ENCODE results near the gene TAP1. TPM values are rescaled to one million over a fixed set of nuclear protein-coding genes. Genes with fewer than 3 reads are reported as not detected.

Gene TAP1
- total RNA-seq, 2 donors from 2014 or later = 7.9 to 12.2 TPM

GRCh38 chr6:32889533-32889932 lies 36.0 kb upstream of the TAP1 start:
- intact Hi-C loops (cut with DNase I) = loop anchor here (5.0 to 10.0 kb wide), 2 partner anchors 58 to 95 kb away; no protein-coding TSS in a partner anchor
- TF ChIP-seq CTCF (IDR thresholded peaks at IDR 0.05) (no peak), POLR2A (IDR thresholded peaks at IDR 0.05) (no peak)
- Histone ChIP-seq H3K36me3 (replicated peaks in 1 of 2; ENCODE audit: insufficient read depth in 1 of 2, low read depth in 2 of 2) (no peaks in the 10 kb centered on the region), H3K27ac (no peak overlapping the region), H3K9me3 (no peaks in the 10 kb centered on the region), H3K4me3 (no peak overlapping the region), H3K27me3 (no peaks in the 10 kb centered on the region), H3K4me1 (peaks cover 16% of the 10 kb centered on the region)
- ATAC-seq (no peak), DNase-seq (no peak)
- WGBS, 2 donors = 50 to 53% methylated on average over 1 of the region's 1 CpG

GRCh38 chr6:32888576-32888975 lies 35.1 kb upstream of the TAP1 start:
- H3K36me3 ChIP-seq (replicated peaks in 1 of 2; ENCODE audit: insufficient read depth in 1 of 2, low read depth in 2 of 2) = no peaks in the 10 kb centered on the region
- intact Hi-C loops (cut with DNase I) = loop anchor here (5.0 to 10.0 kb wide), 2 partner anchors 59 to 96 kb away; no protein-coding TSS in a partner anchor
- peaks cover 14% of the 10 kb centered on the region for H3K4me1 ChIP-seq
- DNase-seq (no peak), ATAC-seq (no peak)
- H3K4me3 ChIP-seq = no peak overlapping the region
- TF ChIP-seq POLR2A (IDR thresholded peaks at IDR 0.05) = no peak
- no peak for TF ChIP-seq CTCF (IDR thresholded peaks at IDR 0.05)
- no peak overlapping the region for H3K27ac ChIP-seq
- no peaks in the 10 kb centered on the region for H3K9me3 ChIP-seq
- WGBS, 2 donors = 66 to 72% methylated on average over 2 of the region's 2 CpGs
- H3K27me3 ChIP-seq = no peaks in the 10 kb centered on the region

- Histone ChIP-seq H3K9me3 (no peaks in the 10 kb centered on the region), H3K36me3 (replicated peaks in 1 of 2; ENCODE audit: insufficient read depth in 1 of 2, low read depth in 2 of 2) (no peaks in the 10 kb centered on the region), H3K27me3 (no peaks in the 10 kb centered on the region), H3K4me1 (peaks cover 9% of the 10 kb centered on the region), H3K27ac (no peak overlapping the region), H3K4me3 (no peak overlapping the region)
- intact Hi-C loops (cut with DNase I) = loop anchor here (5.0 to 10.0 kb wide), 2 partner anchors 60 to 97 kb away; no protein-coding TSS in a partner anchor
- TF ChIP-seq CTCF (IDR thresholded peaks at IDR 0.05) = no peak
- no peak for TF ChIP-seq POLR2A (IDR thresholded peaks at IDR 0.05)
- 73 to 85% methylated on average over 5 of the region's 5 CpGs for WGBS, 2 donors
- DNase-seq = no peak
- no peak for ATAC-seq
Observed at GRCh38 chr6:32887616-32888015, 34.1 kb upstream of the TAP1 start.

- peak; percentile 34 to 61 (median 46) for DNase-seq
- intact Hi-C loops (cut with DNase I) = loop anchor here (5.0 to 10.0 kb wide), 2 partner anchors 60 to 98 kb away; no protein-coding TSS in a partner anchor
- no peak for ATAC-seq
- 34 to 39% methylated on average over 3 of the region's 3 CpGs for WGBS, 2 donors
- no peak overlapping the region for H3K4me3 ChIP-seq
- peak overlapping the region in 1 of 4 donors; percentile 27 for H3K27ac ChIP-seq
- no peaks in the 10 kb centered on the region for H3K27me3 ChIP-seq
- H3K36me3 ChIP-seq (replicated peaks in 1 of 2; ENCODE audit: insufficient read depth in 1 of 2, low read depth in 2 of 2) = no peaks in the 10 kb centered on the region
- no peaks in the 10 kb centered on the region for H3K9me3 ChIP-seq
- H3K4me1 ChIP-seq = peaks cover 9% of the 10 kb centered on the region
- TF ChIP-seq POLR2A (IDR thresholded peaks at IDR 0.05) = no peak
- no peak for TF ChIP-seq CTCF (IDR thresholded peaks at IDR 0.05)
Observed at GRCh38 chr6:32886681-32887383, 33.3 kb upstream of the TAP1 start.
